Measurements from ENCODE around the gene USP24. TPM values are rescaled to one million over a fixed set of nuclear protein-coding genes. Genes with fewer than 3 reads are reported as not detected.
"Not testable (repeated sequence)": the region's sequence is repeated elsewhere in the genome, so short reads cannot be mapped to it uniquely, and the experiment has no call there.

Gene USP24
- total RNA-seq, 2 experiments from 2014 or later = 53.8 to 63.7 TPM

DNA sequence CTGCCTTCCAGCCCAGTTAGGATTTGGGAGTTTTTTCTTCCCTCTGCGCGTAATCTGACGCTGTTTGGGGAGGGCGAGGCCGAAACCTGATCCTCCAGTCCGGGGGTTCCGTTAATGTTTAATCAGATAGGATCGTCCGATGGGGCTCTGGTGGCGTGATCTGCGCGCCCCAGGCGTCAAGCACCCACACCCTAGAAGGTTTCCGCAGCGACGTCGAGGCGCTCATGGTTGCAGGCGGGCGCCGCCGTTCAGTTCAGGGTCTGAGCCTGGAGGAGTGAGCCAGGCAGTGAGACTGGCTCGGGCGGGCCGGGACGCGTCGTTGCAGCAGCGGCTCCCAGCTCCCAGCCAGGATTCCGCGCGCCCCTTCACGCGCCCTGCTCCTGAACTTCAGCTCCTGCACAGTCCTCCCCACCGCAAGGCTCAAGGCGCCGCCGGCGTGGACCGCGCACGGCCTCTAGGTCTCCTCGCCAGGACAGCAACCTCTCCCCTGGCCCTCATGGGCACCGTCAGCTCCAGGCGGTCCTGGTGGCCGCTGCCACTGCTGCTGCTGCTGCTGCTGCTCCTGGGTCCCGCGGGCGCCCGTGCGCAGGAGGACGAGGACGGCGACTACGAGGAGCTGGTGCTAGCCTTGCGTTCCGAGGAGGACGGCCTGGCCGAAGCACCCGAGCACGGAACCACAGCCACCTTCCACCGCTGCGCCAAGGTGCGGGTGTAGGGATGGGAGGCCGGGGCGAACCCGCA is 175.7 kb downstream of the USP24 start, which contains the start of gene PCSK9:
Gene PCSK9, plus strand, starts transcription at position 207 of the 741 bp plus-strand sequence. Its CDS starts 290 bp downstream, at position 497.
- peak; percentile 40 for ATAC-seq (ENCODE audit: low read depth)

GRCh38 chr1:55038974-55039341 is 176.2 kb downstream of the USP24 start:
- POLR2A ChIA-PET = no interaction called here
- H3K36me3 Mint-ChIP-seq = no peaks in the 10 kb centered on the region
- H3K4me1 Mint-ChIP-seq = peaks cover 3% of the 10 kb centered on the region
- H3K27me3 Mint-ChIP-seq = peaks cover 83% of the 10 kb centered on the region
- no peaks in the 10 kb centered on the region for H3K9me3 Mint-ChIP-seq
- H3K4me3 Mint-ChIP-seq = no peak overlapping the region
- DNase-seq (no peak), ATAC-seq (ENCODE audit: low read depth) (no peak)
- H3K27ac Mint-ChIP-seq = no peak overlapping the region

More for the DNA sequence above, 175.7 kb downstream of the USP24 start, which contains the start of gene PCSK9:
- Mint-ChIP-seq H3K27ac (no peak within 1 kb of the TSS), H3K4me1 (peaks cover 3% of the 10 kb centered on the region), H3K27me3 (peaks cover 82% of the 10 kb centered on the region), H3K9me3 (no peaks in the 10 kb centered on the region), H3K4me3 (no peak within 1 kb of the TSS), H3K36me3 (no peaks in the 10 kb centered on the region)
- no peak for DNase-seq
- POLR2A ChIA-PET = no interaction called here

DNA sequence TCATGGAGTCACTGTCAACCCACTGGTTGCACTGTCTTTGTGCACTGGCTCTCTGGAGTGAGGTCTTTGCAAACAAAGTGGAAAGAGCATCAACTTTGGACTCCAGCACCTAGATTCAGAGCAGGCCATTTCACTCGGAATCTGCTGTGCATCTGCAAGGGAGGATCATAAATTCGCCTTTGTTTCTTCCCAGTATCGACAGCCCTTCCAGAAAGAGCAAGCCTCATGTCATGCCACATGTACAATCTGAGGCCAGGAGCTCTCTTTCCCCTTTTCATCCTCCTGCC is 176.7 kb downstream of the USP24 start:
- DNase-seq (no peak), ATAC-seq (ENCODE audit: low read depth) (no peak)
- no peaks in the 10 kb centered on the region for H3K36me3 Mint-ChIP-seq
- no peak overlapping the region for H3K4me3 Mint-ChIP-seq
- H3K9me3 Mint-ChIP-seq = no peaks in the 10 kb centered on the region
- POLR2A ChIA-PET = no interaction called here
- peaks cover 79% of the 10 kb centered on the region for H3K27me3 Mint-ChIP-seq
- H3K4me1 Mint-ChIP-seq = peaks cover 3% of the 10 kb centered on the region
- H3K27ac Mint-ChIP-seq = no peak overlapping the region

GRCh38 chr1:55037733-55038551 is 177.2 kb downstream of the USP24 start:
- Mint-ChIP-seq H3K9me3 (no peaks in the 10 kb centered on the region), H3K4me1 (peaks cover 3% of the 10 kb centered on the region), H3K4me3 (no peak overlapping the region), H3K27me3 (peaks cover 81% of the 10 kb centered on the region), H3K27ac (no peak overlapping the region), H3K36me3 (no peaks in the 10 kb centered on the region)
- DNase-seq (no peak), ATAC-seq (ENCODE audit: low read depth) (no peak)
- POLR2A ChIA-PET = no interaction called here

- no peak for ATAC-seq (ENCODE audit: low read depth)
- Mint-ChIP-seq H3K27me3 (peaks cover 63% of the 10 kb centered on the region), H3K9me3 (no peaks in the 10 kb centered on the region), H3K4me1 (peaks cover 3% of the 10 kb centered on the region), H3K36me3 (no peaks in the 10 kb centered on the region), H3K4me3 (no peak overlapping the region), H3K27ac (no peak overlapping the region)
- POLR2A ChIA-PET = no interaction called here
- DNase-seq = no peak
These were observed 179.3 kb downstream of the USP24 start for GRCh38 chr1:55035904-55036303.

DNA sequence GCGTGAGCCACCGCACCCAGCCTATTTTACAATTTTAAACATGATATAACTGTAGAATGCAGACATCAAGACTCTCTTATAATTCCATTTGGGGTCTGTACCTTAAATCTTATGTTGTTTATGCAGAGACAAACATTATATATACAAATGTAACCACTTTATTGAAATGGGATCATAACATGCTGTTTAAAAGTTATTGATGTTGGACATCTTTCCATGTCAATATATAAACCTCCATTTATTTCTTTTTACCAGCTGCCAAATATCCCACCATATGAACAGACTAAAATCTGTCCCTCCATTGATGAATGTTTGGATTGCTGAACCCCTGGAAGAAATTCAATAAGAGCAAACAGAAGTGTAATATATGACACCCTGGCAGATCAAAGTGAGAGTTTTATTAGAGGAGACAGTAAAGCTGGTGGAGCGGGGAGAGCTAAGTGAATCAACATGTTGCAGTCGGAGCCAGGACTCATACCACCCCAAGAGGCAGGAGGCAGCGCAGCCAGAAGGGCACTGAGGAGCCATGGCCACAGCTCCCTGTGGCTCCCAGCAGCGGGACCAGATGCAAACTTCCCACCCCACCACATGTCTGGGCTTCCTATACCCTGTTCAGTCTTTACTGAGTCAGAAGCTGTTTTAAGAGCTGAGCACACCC is 180.6 kb downstream of the USP24 start:
- Mint-ChIP-seq H3K9me3 (no peaks in the 10 kb centered on the region), H3K36me3 (no peaks in the 10 kb centered on the region), H3K4me1 (peaks cover 3% of the 10 kb centered on the region), H3K4me3 (no peak overlapping the region), H3K27ac (no peak overlapping the region), H3K27me3 (peaks cover 50% of the 10 kb centered on the region)
- no peak for ATAC-seq (ENCODE audit: low read depth)
- no peak for DNase-seq
- POLR2A ChIA-PET = no interaction called here

DNA sequence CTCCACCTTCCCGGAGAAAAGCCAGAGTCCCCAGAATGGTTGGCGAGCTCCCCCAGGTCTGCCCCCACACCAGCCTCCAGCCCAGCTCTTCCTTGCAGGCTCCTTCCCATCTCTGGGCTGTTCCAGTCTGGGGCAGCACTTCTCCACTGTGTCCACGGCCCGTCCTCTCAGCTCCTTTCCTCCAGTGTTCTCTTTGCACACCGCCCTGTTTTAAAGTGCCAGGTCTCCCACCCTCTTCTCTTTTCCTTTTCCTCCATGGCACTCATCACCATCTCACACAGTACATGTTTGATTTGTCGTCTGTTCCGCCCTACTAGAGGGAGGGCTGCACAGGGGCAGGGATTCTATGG is 181.9 kb downstream of the USP24 start:
- DNase-seq (no peak), ATAC-seq (ENCODE audit: low read depth) (no peak)
- Mint-ChIP-seq H3K4me3 (no peak overlapping the region), H3K9me3 (no peaks in the 10 kb centered on the region), H3K27ac (no peak overlapping the region), H3K36me3 (no peaks in the 10 kb centered on the region), H3K4me1 (peaks cover 3% of the 10 kb centered on the region), H3K27me3 (peaks cover 36% of the 10 kb centered on the region)
- POLR2A ChIA-PET = no interaction called here

- DNase-seq; ATAC-seq (ENCODE audit: low read depth); H3K9me3 Mint-ChIP-seq; H3K27ac Mint-ChIP-seq; H3K4me1 Mint-ChIP-seq; H3K4me3 Mint-ChIP-seq; H3K36me3 Mint-ChIP-seq; POLR2A ChIA-PET: not testable (repeated sequence)
- peaks cover 17% of the 10 kb centered on the region for H3K27me3 Mint-ChIP-seq
These were observed 184.1 kb downstream of the USP24 start for GRCh38 chr1:55031098-55031497.

DNA sequence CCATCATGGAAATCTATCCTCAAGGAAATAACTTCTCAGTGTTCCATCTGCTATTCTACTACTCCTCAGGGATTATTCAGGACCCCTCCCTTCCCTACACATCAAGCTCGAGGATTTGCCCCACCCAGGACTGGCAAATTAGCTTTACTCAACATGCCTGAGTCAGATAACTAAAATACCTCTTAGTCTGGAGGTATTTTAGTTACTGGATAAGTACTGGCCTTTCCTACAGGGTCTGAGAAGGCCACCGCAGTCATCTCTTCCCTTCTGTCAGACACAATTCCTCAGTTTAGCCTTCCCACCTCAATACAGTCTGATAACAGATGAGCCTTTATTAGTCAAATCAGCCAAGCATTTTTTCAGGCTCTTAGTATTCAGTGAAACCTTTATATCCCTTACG is 188.5 kb downstream of the USP24 start:
- H3K4me3 Mint-ChIP-seq; H3K27ac Mint-ChIP-seq; POLR2A ChIA-PET; H3K4me1 Mint-ChIP-seq; DNase-seq; H3K36me3 Mint-ChIP-seq; ATAC-seq (ENCODE audit: low read depth); H3K27me3 Mint-ChIP-seq; H3K9me3 Mint-ChIP-seq: not testable (repeated sequence)

DNA sequence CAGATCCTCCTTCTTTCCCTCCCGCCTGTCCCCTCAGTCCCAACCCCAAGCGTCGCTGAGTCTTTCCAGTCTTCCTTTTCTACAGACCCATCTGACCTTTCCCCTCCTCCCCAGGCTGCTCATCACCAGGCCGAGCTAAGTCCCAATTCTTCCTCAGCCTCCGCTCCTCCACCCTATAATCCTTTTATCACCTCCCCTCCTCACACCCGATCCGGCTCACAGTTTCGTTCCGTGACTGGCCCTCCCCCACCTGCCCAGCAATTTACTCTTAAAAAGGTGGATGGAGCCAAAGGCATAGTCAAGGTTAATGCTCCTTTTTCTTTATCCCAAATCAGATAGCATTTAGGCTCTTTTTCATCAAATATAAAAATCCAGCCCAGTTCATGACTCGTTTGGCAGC is 191.0 kb downstream of the USP24 start:
- H3K4me3 Mint-ChIP-seq; H3K9me3 Mint-ChIP-seq; ATAC-seq (ENCODE audit: low read depth); H3K36me3 Mint-ChIP-seq; POLR2A ChIA-PET; H3K4me1 Mint-ChIP-seq; DNase-seq; H3K27me3 Mint-ChIP-seq; H3K27ac Mint-ChIP-seq: not testable (repeated sequence)

DNA sequence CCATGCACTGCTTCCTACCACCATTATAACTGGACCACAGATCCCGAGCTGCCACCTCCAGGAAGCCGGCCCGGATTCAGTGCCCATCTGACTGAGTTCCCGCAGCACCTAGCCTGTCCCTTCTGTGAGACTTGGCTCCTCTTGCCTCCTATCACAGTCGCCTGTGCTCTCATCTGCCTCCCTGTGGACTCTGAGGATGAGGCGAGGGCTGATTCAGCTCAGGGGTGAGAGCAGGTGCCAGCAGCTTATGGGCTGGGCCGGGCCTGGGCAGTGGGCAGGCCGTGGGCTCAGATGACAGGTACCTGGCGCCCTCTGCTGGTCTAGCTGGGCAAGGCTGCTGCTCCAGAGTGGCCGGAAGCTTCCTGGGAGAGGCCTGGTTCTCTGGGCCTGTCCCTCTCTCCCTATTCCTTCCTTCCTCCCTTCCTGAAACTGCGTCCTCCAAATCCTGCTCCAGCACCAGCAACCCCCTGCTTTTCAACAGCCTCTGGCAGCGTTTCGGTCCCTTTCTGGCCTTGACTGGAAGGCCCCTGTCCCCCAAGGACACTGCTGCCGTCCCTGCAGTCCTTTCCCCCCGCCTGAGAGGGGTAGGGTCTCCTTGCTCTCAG is 193.1 kb downstream of the USP24 start:
- no peaks in the 10 kb centered on the region for H3K36me3 Mint-ChIP-seq
- peak; percentile 96 for ATAC-seq (ENCODE audit: low read depth)
- POLR2A ChIA-PET = interaction anchor here (1.9 kb wide), 1 partner anchor 77 kb away, joined by 8 read pairs; no protein-coding TSS in a partner anchor

GRCh38 chr1:55018395-55018794 is 196.8 kb downstream of the USP24 start:
- Mint-ChIP-seq H3K36me3 (no peaks in the 10 kb centered on the region), H3K4me3 (no peak overlapping the region), H3K9me3 (no peaks in the 10 kb centered on the region), H3K27ac (no peak overlapping the region), H3K27me3 (peaks cover 19% of the 10 kb centered on the region), H3K4me1 (no peaks in the 10 kb centered on the region)
- POLR2A ChIA-PET = no interaction called here
- ATAC-seq (ENCODE audit: low read depth) (no peak), DNase-seq (no peak)

More for the DNA sequence above, 193.1 kb downstream of the USP24 start:
- no peak overlapping the region for H3K27ac Mint-ChIP-seq
- H3K9me3 Mint-ChIP-seq = no peaks in the 10 kb centered on the region
- peaks cover 3% of the 10 kb centered on the region for H3K4me1 Mint-ChIP-seq
- H3K4me3 Mint-ChIP-seq = no peak overlapping the region
- H3K27me3 Mint-ChIP-seq = peaks cover 3% of the 10 kb centered on the region
- DNase-seq = peak; percentile 76

Measured in activated naive CD8-positive, alpha-beta T cell treated with anti-CD3 and anti-CD28 coated beads, Interleukin-2, amount 10 ng/mL, durations not matched to agents 7 days and 5 days (primary cell).